Endothelial cell of umbilical vein (primary cell): ENCODE measurements around the gene ARHGEF12. TPM values are rescaled to one million over a fixed set of nuclear protein-coding genes. Genes with fewer than 3 reads are reported as not detected.

Experiments used
- BruUV-seq: library from RNA; stranded (reverse); fragments of 400-500 nt; replicated peaks from 2 replicates; lab custom pipeline; 2021; lab: Mats Ljungman, UMichigan
- CTCF ChIA-PET: fragments of 300-600, 350-600 bp; sonication (Branson Sonifier 250); formaldehyde crosslinking; loops from one replicate; lab custom pipeline; 2021; ENCODE audit warnings: antibody characterized with exemption, inconsistent platforms; lab: Charles Lee
- POLR2A ChIA-PET: fragments of 300-600, 350-600 bp; sonication (Branson Sonifier 250); formaldehyde crosslinking; loops from one replicate; lab custom pipeline; 2021; ENCODE audit warnings: antibody characterized with exemption, inconsistent platforms; lab: Charles Lee
- DNase-seq: peaks from one replicate; pipeline ENCODE4 v3.0.0-alpha.2; 2011; ENCODE audit warnings: low read depth, low spot score
- FAIRE-seq: peaks from 2 replicates; lab custom pipeline; 2011; peaks lifted over from hg19 to GRCh38; lab: Jason Lieb, UNC
- H2AFZ ChIP-seq: 2 replicates; pipeline ENCODE4 v1.6.0; 2012; ENCODE audit warnings: low read depth, low read length, control low read depth, inconsistent platforms
- H3K27ac ChIP-seq: 2 replicates; pipeline ENCODE4 v1.5.1; 2011; ENCODE audit warnings: low read depth, mild to moderate bottlenecking, control low read depth, low read length, moderate library complexity; ENCODE audit not compliant: insufficient read depth
- H3K27me3 ChIP-seq, 2 experiments: 2 replicates each; pipeline versions ENCODE4 v1.6.0 to v1.6.1; 2011; ENCODE audit warnings: low read length in 2 of 2, mixed read lengths in 1 of 2; ENCODE audit not compliant: control insufficient read depth in 2 of 2, insufficient read depth in 2 of 2
- H3K36me3 ChIP-seq, 2 experiments: 2 replicates in 1 of 2; 3 replicates in 1 of 2; pipeline ENCODE4 v1.5.1; 2011; ENCODE audit warnings: low read length in 2 of 2, mild to moderate bottlenecking in 1 of 2, moderate library complexity in 1 of 2; ENCODE audit not compliant: control insufficient read depth in 2 of 2, insufficient read depth in 2 of 2; ENCODE audit errors: extremely low read depth in 1 of 2
- H3K4me1 ChIP-seq: 3 replicates; pipeline ENCODE4 v1.5.1; 2011; ENCODE audit warnings: mild to moderate bottlenecking, low read length; ENCODE audit not compliant: control insufficient read depth, insufficient read depth; ENCODE audit errors: extremely low read depth
- H3K4me2 ChIP-seq: 2 replicates; pipeline ENCODE4 v1.6.1; 2011; ENCODE audit warnings: low read length, control low read depth, mixed read lengths; ENCODE audit not compliant: insufficient read depth
- H3K4me3 ChIP-seq, 3 experiments: fragments of 200-600 bp in 1 of 3; sonication (generic), shearing (Covaris generic) in 1 of 3; replicated peaks in 1 of 3; 2 replicates each; pipeline ENCODE4 v1.5.1; 2011 to 2016; ENCODE audit warnings: control low read depth in 3 of 3, low read length in 3 of 3, mild to moderate bottlenecking in 2 of 3, inconsistent platforms in 1 of 3, low read depth in 1 of 3, moderate library complexity in 1 of 3; ENCODE audit not compliant: insufficient read depth in 1 of 3
- H3K79me2 ChIP-seq: 2 replicates; pipeline ENCODE4 v1.6.0; 2012; ENCODE audit warnings: low read length, inconsistent platforms; ENCODE audit not compliant: control insufficient read depth, insufficient read depth
- H3K9ac ChIP-seq: replicated peaks from 2 replicates; pipeline ENCODE3; 2011; ENCODE audit warnings: low read length, control low read depth; ENCODE audit not compliant: insufficient read depth; ENCODE audit errors: extremely low read depth
- H3K9me1 ChIP-seq: replicated peaks from 3 replicates; pipeline ENCODE4 v1.6.0; 2011; ENCODE audit warnings: mild to moderate bottlenecking, low read length; ENCODE audit not compliant: control insufficient read depth, insufficient read depth; ENCODE audit errors: extremely low read depth
- H3K9me3 ChIP-seq: replicated peaks from 2 replicates; pipeline ENCODE4 v1.5.1; 2012; ENCODE audit warnings: low read length, inconsistent platforms; ENCODE audit not compliant: control insufficient read depth, insufficient read depth
- H4K20me1 ChIP-seq: replicated peaks from 2 replicates; pipeline ENCODE3; 2011; ENCODE audit warnings: mild to moderate bottlenecking, low read length; ENCODE audit not compliant: control insufficient read depth, insufficient read depth; ENCODE audit errors: extremely low read depth
- EZH2 ChIP-seq: IDR thresholded peaks from 2 replicates; pipeline ENCODE4 v1.6.1; 2012; ENCODE audit warnings: borderline replicate concordance, low read depth, mild to moderate bottlenecking, moderate library complexity, low read length, inconsistent platforms; ENCODE audit not compliant: severe bottlenecking
- FOS ChIP-seq: IDR thresholded peaks from 2 replicates; pipeline ENCODE4 v1.6.1; 2011; ENCODE audit warnings: mild to moderate bottlenecking, low read length, moderate library complexity, borderline replicate concordance; ENCODE audit not compliant: insufficient read depth
- GATA2 ChIP-seq: IDR thresholded peaks from 2 replicates; pipeline ENCODE4 v1.7.0; 2011; ENCODE audit warnings: low read depth, mild to moderate bottlenecking, moderate library complexity, mixed read lengths, low read length; ENCODE audit not compliant: insufficient read length, insufficient read depth
- JUN ChIP-seq: IDR thresholded peaks from 2 replicates; pipeline ENCODE4 v1.6.1; 2011; ENCODE audit warnings: borderline replicate concordance, low read depth; ENCODE audit not compliant: insufficient read length, insufficient read depth
- MYC ChIP-seq: IDR thresholded peaks from one replicate; pipeline ENCODE4 v1.6.1; 2011; ENCODE audit warnings: mild to moderate bottlenecking, low read depth, low read length
- POLR2A ChIP-seq: IDR thresholded peaks from 2 replicates; pipeline ENCODE4 v1.6.1; 2012; ENCODE audit warnings: low read depth, mild to moderate bottlenecking, control low read depth, low read length
- POLR2AphosphoS5 ChIP-seq: IDR thresholded peaks from 2 replicates; pipeline ENCODE4 v1.6.1; 2012; ENCODE audit warnings: low read depth, mild to moderate bottlenecking, control low read depth, low read length, moderate library complexity; ENCODE audit not compliant: insufficient read depth
- dilution Hi-C: fragments of 300-500 bp; cut with MboI; formaldehyde crosslinking; loops from one replicate; pipeline ENCODE4 v1.15.0; 2019; ENCODE audit warnings: low sequenced_read_pairs; ENCODE audit not compliant: extremely low pct_ligation_motif_present
- intact Hi-C: fragments of 100-400 bp; cut with micrococcal nuclease; formaldehyde crosslinking; loops from one replicate; pipeline ENCODE4 v1.10.0; 2022
- polyA plus RNA-seq, 4 experiments: library from polyadenylated mRNA; depleted of rRNA in 3 of 4; stranded (reverse) in 3 of 4; unstranded in 1 of 4; fragments of >200 nt; gene quantifications; 2 replicates each; pipeline versions ENCODE4 v1.2.1 to v1.2.3, GENCODE V29; 2011 to 2012; ENCODE audit warnings: missing spikeins in 1 of 4
- total RNA-seq: library from RNA; stranded (reverse); gene quantifications from 2 replicates; pipeline ENCODE4 v1.2.3, GENCODE V29; 2021
- TF ChIP-seq, protein P1 (sequence below), 2 donors: IDR thresholded peaks; 1 replicate in 1 of 2; 2 replicates in 1 of 2; pipeline ENCODE4 v1.5.1; 2011; ENCODE audit warnings: low read length in 2 of 2, mild to moderate bottlenecking in 2 of 2, moderate library complexity in 2 of 2, control low read depth in 1 of 2, inconsistent platforms in 1 of 2, low read depth in 1 of 2; ENCODE audit not compliant: insufficient read depth in 1 of 2; ENCODE audit errors: extremely low read depth in 1 of 2
- TF ChIP-seq, protein P2 (sequence below): IDR thresholded peaks from 2 replicates; pipeline ENCODE4 v1.6.1; 2011; ENCODE audit not compliant: insufficient read depth, insufficient read length

The ARHGEF12 gene
- total and polyA plus RNA-seq, 2 donors (not counting 3 experiments of a cell fraction or from before 2014, with no cell fraction given), result 20.9 to 125 TPM

DNA sequence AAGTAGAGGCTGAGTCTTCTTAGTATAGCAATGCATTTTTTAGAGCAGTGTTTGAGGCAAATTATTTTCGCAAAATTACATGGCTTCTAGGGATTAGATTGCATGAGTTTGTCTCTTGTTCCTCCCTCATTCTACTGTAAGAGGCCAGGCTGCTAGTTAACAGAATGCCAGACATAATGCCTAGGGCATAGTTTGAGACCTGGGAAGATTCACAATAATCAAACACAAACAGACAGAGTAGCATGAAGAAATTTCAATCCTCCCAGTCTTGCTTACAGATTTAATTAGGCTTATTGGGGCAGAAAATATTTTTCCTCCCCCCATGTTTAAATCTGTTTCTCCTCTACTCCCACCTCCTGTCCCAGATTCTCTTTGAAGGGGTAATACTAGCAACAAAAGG is 48.3 kb downstream of the ARHGEF12 start:
- Histone ChIP-seq H3K4me3 (no peak overlapping the region), H3K36me3 (no peaks in the 10 kb centered on the region), H3K9me1 (no peaks in the 10 kb centered on the region), H3K4me2 (no peak overlapping the region), H3K79me2 (peaks cover 98% of the 10 kb centered on the region), H2AFZ (no peak overlapping the region), H3K27ac (no peak overlapping the region), H4K20me1 (peaks cover 31% of the 10 kb centered on the region), H3K9ac (no peak overlapping the region), H3K9me3 (no peaks in the 10 kb centered on the region), H3K4me1 (no peaks in the 10 kb centered on the region), H3K27me3 (no peaks in the 10 kb centered on the region)
- no peak for TF ChIP-seq GATA2
- TF ChIP-seq JUN, result no peak
- TF ChIP-seq, protein P1, sequence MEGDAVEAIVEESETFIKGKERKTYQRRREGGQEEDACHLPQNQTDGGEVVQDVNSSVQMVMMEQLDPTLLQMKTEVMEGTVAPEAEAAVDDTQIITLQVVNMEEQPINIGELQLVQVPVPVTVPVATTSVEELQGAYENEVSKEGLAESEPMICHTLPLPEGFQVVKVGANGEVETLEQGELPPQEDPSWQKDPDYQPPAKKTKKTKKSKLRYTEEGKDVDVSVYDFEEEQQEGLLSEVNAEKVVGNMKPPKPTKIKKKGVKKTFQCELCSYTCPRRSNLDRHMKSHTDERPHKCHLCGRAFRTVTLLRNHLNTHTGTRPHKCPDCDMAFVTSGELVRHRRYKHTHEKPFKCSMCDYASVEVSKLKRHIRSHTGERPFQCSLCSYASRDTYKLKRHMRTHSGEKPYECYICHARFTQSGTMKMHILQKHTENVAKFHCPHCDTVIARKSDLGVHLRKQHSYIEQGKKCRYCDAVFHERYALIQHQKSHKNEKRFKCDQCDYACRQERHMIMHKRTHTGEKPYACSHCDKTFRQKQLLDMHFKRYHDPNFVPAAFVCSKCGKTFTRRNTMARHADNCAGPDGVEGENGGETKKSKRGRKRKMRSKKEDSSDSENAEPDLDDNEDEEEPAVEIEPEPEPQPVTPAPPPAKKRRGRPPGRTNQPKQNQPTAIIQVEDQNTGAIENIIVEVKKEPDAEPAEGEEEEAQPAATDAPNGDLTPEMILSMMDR (IDR thresholded peaks at IDR 0.05; ENCODE audit: extremely low read depth in 1 of 2, insufficient read depth in 1 of 2, low read depth in 1 of 2, low read length in 2 of 2), result no peak
- no peak for TF ChIP-seq POLR2AphosphoS5
- no peak for TF ChIP-seq MYC
- TF ChIP-seq POLR2A, result no peak
- TF ChIP-seq FOS, result no peak
- no peak for TF ChIP-seq EZH2
- TF ChIP-seq, protein P2, sequence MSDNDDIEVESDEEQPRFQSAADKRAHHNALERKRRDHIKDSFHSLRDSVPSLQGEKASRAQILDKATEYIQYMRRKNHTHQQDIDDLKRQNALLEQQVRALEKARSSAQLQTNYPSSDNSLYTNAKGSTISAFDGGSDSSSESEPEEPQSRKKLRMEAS, result no peak
- dilution Hi-C loops, result no loop called here
- POLR2A ChIA-PET, result no interaction called here
- no peak for DNase-seq
- intact Hi-C loops, result no loop called here
- BruUV-seq, result no TSS peak
- FAIRE-seq, result no peak
- CTCF ChIA-PET, result interaction anchor here (1.0 kb wide), 1 partner anchor 9 kb away, joined by 3 read pairs; no protein-coding TSS in a partner anchor
